ENCODE measurements around the gene SERPINC1.
"Not testable (repeated sequence)": the region's sequence is repeated elsewhere in the genome, so short reads cannot be mapped to it uniquely, and the experiment has no call there.

The SERPINC1 gene

DNA sequence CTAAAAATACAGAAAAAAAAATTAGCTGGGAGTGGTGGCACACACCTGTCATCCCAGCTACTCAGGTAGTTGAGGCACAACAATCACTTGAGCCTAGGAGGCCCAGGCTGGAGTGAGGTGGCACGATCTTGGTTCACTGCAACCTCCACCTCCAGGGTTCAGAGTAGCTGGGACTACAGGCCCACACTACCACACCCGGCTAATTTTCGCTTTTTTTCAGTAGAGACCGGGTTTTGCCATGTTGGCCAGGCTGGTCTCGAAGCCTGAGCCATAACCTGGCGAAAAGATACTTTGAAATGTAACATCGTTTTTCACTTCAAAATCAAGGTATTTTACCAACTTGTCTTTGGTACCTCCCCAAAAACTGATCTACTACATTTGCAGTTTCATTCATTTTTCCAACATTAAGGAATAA lies 55.4 kb downstream of the SERPINC1 start:
- no peak for TF ChIP-seq ZFX (IDR thresholded peaks at IDR 0.05)
- TF ChIP-seq, protein P1, sequence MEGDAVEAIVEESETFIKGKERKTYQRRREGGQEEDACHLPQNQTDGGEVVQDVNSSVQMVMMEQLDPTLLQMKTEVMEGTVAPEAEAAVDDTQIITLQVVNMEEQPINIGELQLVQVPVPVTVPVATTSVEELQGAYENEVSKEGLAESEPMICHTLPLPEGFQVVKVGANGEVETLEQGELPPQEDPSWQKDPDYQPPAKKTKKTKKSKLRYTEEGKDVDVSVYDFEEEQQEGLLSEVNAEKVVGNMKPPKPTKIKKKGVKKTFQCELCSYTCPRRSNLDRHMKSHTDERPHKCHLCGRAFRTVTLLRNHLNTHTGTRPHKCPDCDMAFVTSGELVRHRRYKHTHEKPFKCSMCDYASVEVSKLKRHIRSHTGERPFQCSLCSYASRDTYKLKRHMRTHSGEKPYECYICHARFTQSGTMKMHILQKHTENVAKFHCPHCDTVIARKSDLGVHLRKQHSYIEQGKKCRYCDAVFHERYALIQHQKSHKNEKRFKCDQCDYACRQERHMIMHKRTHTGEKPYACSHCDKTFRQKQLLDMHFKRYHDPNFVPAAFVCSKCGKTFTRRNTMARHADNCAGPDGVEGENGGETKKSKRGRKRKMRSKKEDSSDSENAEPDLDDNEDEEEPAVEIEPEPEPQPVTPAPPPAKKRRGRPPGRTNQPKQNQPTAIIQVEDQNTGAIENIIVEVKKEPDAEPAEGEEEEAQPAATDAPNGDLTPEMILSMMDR (conservative IDR thresholded peaks at IDR 0.05): no peak

DNA sequence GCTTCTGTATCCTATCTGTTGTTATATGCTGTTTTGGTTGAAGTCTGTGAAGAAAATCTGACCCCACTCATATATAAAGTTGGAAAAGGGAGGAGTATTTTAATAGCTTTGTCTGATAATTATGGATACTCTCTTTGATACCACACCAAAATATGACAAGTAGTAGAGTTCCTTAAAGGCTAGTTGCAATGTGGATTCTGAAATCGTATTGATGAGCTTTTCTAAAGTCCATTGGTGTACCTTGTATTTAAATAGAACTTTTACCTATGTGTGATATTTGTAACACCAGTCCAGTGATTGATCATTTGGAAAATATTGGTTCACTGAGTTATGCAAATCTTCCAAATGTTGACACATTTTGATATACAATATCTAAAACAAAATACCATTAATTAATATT lies 57.1 kb downstream of the SERPINC1 start:
- H3K27ac ChIP-seq: no peak overlapping the region
- TF ChIP-seq, protein P1 (conservative IDR thresholded peaks at IDR 0.05): no peak

More for the DNA sequence above, 55.4 kb downstream of the SERPINC1 start:
- H3K27ac ChIP-seq: no peak overlapping the region

DNA sequence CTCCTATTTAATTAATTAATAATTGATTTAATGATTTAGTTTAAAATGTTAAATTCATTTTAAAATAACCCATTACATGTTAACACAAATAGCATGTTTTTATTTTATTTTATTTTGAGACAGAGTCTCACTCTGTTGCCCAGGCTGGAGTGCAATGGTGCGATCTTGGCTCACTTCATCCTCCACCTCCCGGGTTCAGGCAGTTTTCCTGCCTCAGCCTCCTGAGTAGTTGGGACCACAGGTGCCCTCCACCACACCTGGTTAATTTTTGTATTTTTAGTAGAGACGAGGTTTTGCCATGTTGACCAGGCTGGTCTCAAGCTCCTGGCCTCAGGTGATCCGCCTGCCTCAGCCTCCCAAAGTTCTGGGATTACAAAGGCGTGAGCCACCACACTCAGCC lies 57.6 kb downstream of the SERPINC1 start:
- not testable (repeated sequence) for H3K27ac ChIP-seq

DNA sequence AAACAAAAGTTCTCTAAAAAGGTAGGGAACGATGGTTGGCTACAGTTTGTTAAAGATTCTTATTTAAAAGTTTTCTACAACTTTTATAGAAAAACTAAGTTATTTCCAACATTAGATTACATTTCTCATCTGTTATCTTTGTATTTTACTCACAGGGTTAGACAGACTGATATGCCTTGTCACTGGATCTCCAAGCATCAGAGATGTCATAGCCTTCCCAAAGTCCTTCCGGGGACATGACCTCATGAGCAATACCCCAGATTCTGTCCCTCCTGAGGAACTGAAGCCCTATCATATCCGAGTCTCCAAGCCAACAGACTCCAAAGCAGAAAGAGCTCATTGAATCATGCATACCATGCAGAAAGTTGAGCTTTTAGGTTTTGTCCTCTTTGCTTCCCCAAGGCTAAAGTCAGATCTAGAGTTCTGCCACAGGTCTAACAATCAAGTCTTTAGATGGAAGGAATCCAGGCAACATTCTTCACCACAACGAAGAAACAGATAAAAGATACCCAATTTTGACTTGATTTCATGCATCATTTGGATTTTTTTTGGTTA lies 59.7 kb downstream of the SERPINC1 start:
- no peak overlapping the region for H3K27ac ChIP-seq
- TF ChIP-seq ZFX (IDR thresholded peaks at IDR 0.05): no peak
- TF ChIP-seq, protein P1 (conservative IDR thresholded peaks at IDR 0.05): no peak

DNA sequence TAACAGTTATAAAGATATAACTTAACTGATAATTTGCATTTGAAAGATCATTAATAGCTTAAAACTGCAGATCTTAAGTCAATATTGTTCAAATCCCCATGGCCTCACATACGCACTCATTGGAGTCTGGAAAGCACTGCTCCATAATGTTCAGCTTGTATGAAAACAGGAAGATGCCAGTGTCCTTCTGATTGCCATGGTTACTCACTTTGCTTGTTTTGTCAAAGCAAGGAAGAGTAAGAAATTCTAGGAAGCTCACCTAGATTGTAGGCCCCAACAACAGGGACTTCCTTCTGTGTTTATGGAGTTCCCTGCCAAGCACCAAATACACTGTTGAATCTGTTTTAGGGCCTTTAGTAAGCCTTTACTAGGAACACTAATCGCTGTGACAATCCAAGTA lies 60.2 kb downstream of the SERPINC1 start:
- no peak overlapping the region for H3K27ac ChIP-seq
- no peak for TF ChIP-seq ZFX (IDR thresholded peaks at IDR 0.05)
- TF ChIP-seq, protein P1 (conservative IDR thresholded peaks at IDR 0.05): no peak

DNA sequence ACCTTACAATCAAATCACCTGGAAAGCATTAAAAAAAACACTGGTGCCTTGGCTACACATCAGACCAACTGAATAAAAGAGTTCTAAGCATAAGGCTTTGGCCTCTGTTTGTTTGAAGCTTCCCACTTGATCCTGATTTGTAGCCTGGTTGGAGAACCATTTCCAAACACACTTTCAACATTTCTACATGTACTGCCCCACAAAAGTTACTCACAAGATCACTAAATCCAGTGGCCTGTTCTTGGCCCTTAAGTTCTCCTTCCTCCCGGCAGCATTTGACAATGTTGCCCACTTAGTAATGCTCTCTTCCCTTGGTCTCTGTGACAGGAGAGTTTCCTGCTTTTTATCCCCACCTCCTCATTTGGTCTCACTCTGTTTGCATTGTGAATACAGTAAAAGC lies 61.1 kb downstream of the SERPINC1 start:
- TF ChIP-seq ZFX (IDR thresholded peaks at IDR 0.05): no peak
- TF ChIP-seq, protein P1 (conservative IDR thresholded peaks at IDR 0.05): no peak
- no peak overlapping the region for H3K27ac ChIP-seq

All from C4-2B (cell line).